Measurements from ENCODE around the gene SLC35F2.
A peak's percentile ranks its signal among the peaks of the same experiment; 100 is the strongest.

Gene SLC35F2

DNA sequence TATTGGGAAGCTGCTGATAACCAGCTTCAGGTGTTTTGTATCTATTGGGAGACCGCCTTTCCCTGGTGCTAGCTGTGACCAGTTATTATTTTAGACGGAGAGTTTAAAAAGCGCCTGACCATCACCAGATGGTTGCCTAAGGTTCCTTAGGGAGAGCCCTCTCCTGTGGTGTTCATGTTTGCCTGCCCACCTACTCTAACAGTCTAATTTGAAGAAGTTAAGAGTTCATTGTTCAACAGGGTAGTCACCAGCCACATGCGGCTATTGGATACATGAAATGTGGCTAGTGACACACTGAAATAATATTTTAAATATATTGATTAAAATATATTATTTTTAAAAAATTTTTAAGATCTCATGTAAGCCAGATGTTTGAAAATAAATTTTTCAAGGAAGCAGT is 75.5 kb downstream of the SLC35F2 start:
- no peak for DNase-seq (ENCODE audit: low spot score)
- Histone ChIP-seq H3K4ac (ENCODE audit: low read length) (no peak overlapping the region), H3K27me3 (ENCODE audit: control insufficient read depth in 3 of 3, insufficient read depth in 3 of 3, low read depth in 1 of 3, low read length in 3 of 3) (no peaks in the 10 kb centered on the region), H4K8ac (ENCODE audit: low read depth, low read length) (no peak overlapping the region), H3K23ac (ENCODE audit: low read depth, low read length, poor library complexity) (no peak overlapping the region), H3K4me1 (ENCODE audit: control insufficient read depth in 2 of 2, insufficient read depth in 1 of 2, low read depth in 1 of 2, low read length in 2 of 2) (peaks cover 0 to 3% of the 10 kb centered on the region in 2 donors), H3K18ac (ENCODE audit: low read length) (no peak overlapping the region), H3K36me3 (replicated peaks in 1 of 2; ENCODE audit: control insufficient read depth in 2 of 2, insufficient read depth in 2 of 2, low read length in 2 of 2) (no peaks in the 10 kb centered on the region), H2BK15ac (ENCODE audit: low read length) (no peak overlapping the region), H2BK120ac (ENCODE audit: low read depth, low read length) (no peak overlapping the region), H2AFZ (ENCODE audit: low read length) (no peak overlapping the region), H3K4me2 (ENCODE audit: insufficient read depth, low read length, poor library complexity, severe bottlenecking) (no peak overlapping the region), H3K4me3 (ENCODE audit: low read length in 2 of 2) (no peak overlapping the region), H3K14ac (ENCODE audit: low read length) (no peak overlapping the region), H3K27ac (replicated peaks; ENCODE audit: low read length) (no peak overlapping the region), H3K79me1 (ENCODE audit: low read depth, low read length) (no peaks in the 10 kb centered on the region), H4K91ac (ENCODE audit: low read depth, low read length, poor library complexity) (no peak overlapping the region), H3K9me3 (replicated peaks in 1 of 2; ENCODE audit: control insufficient read depth in 2 of 2, insufficient read depth in 1 of 2, low read depth in 1 of 2, low read length in 2 of 2) (no peaks in the 10 kb centered on the region), H2BK12ac (ENCODE audit: low read length) (no peak overlapping the region), H2BK5ac (ENCODE audit: low read length) (no peak overlapping the region), H2AK5ac (ENCODE audit: low read depth, low read length) (no peak overlapping the region), H3K9ac (ENCODE audit: low read depth, low read length, poor library complexity) (no peak overlapping the region)
- no CpG with 5 or more reads among the region's 4 CpGs for WGBS, 2 donors (ENCODE audit: extremely low coverage in 2 of 2, insufficient read length in 2 of 2, insufficient replicate concordance in 1 of 2)

GRCh38 chr11:107780775-107781174 is 77.8 kb downstream of the SLC35F2 start:
- Histone ChIP-seq H3K9ac (ENCODE audit: low read depth, low read length, poor library complexity) (no peak overlapping the region), H3K14ac (ENCODE audit: low read length) (no peak overlapping the region), H3K4ac (ENCODE audit: low read length) (no peak overlapping the region), H2AK5ac (ENCODE audit: low read depth, low read length) (no peak overlapping the region), H2BK120ac (ENCODE audit: low read depth, low read length) (no peak overlapping the region), H4K91ac (ENCODE audit: low read depth, low read length, poor library complexity) (no peak overlapping the region), H4K8ac (ENCODE audit: low read depth, low read length) (no peak overlapping the region), H3K4me1 (ENCODE audit: control insufficient read depth in 2 of 2, insufficient read depth in 1 of 2, low read depth in 1 of 2, low read length in 2 of 2) (peaks cover 0 to 3% of the 10 kb centered on the region in 2 donors), H3K79me1 (ENCODE audit: low read depth, low read length) (no peaks in the 10 kb centered on the region), H2BK12ac (ENCODE audit: low read length) (no peak overlapping the region), H2BK15ac (ENCODE audit: low read length) (no peak overlapping the region), H2BK5ac (ENCODE audit: low read length) (no peak overlapping the region), H3K36me3 (replicated peaks in 1 of 2; ENCODE audit: control insufficient read depth in 2 of 2, insufficient read depth in 2 of 2, low read length in 2 of 2) (no peaks in the 10 kb centered on the region), H3K4me3 (ENCODE audit: low read length in 2 of 2) (no peak overlapping the region), H3K23ac (ENCODE audit: low read depth, low read length, poor library complexity) (no peak overlapping the region), H3K9me3 (replicated peaks in 1 of 2; ENCODE audit: control insufficient read depth in 2 of 2, insufficient read depth in 1 of 2, low read depth in 1 of 2, low read length in 2 of 2) (no peaks in the 10 kb centered on the region), H3K27me3 (ENCODE audit: control insufficient read depth in 3 of 3, insufficient read depth in 3 of 3, low read depth in 1 of 3, low read length in 3 of 3) (no peaks in the 10 kb centered on the region), H3K4me2 (ENCODE audit: insufficient read depth, low read length, poor library complexity, severe bottlenecking) (no peak overlapping the region), H3K18ac (ENCODE audit: low read length) (no peak overlapping the region), H3K27ac (replicated peaks; ENCODE audit: low read length) (no peak overlapping the region), H2AFZ (ENCODE audit: low read length) (no peak overlapping the region)
- DNase-seq (ENCODE audit: low spot score): no peak
- WGBS, 2 donors (ENCODE audit: extremely low coverage in 2 of 2, insufficient read length in 2 of 2, insufficient replicate concordance in 1 of 2): no CpG with 5 or more reads among the region's 3 CpGs

DNA sequence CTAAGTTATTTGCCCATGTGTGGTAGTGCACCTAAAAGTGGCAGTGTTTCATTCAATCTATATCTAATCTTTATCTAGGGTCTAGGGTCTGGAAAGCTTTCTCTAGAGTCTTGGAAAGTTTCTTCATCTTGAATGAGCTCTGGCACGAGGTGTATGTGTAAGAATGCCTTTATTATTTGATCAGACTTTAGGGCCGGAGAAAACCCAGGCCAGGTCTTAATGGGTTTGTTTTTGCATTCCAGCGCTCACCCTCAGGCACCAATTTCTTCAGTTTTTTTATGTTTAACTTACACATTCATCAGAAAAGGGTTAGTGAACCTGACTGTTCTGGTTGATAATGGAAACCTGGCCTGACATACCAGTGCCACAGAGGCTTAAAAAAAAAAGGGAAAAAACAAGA is 78.5 kb downstream of the SLC35F2 start:
- no peak overlapping the region for H4K8ac ChIP-seq (ENCODE audit: low read depth, low read length)
- H3K9me3 ChIP-seq (replicated peaks in 1 of 2; ENCODE audit: control insufficient read depth in 2 of 2, insufficient read depth in 1 of 2, low read depth in 1 of 2, low read length in 2 of 2): no peaks in the 10 kb centered on the region
- no peak overlapping the region for H3K23ac ChIP-seq (ENCODE audit: low read depth, low read length, poor library complexity)
- H2AK5ac ChIP-seq (ENCODE audit: low read depth, low read length): no peak overlapping the region
- no peak overlapping the region for H2BK15ac ChIP-seq (ENCODE audit: low read length)
- no peak overlapping the region for H3K4me2 ChIP-seq (ENCODE audit: insufficient read depth, low read length, poor library complexity, severe bottlenecking)
- DNase-seq (ENCODE audit: low spot score): no peak
- no peak overlapping the region for H2BK120ac ChIP-seq (ENCODE audit: low read depth, low read length)
- H2BK12ac ChIP-seq (ENCODE audit: low read length): no peak overlapping the region
- no peak overlapping the region for H4K91ac ChIP-seq (ENCODE audit: low read depth, low read length, poor library complexity)
- no CpG with 5 or more reads among the region's 3 CpGs for WGBS, 2 donors (ENCODE audit: extremely low coverage in 2 of 2, insufficient read length in 2 of 2, insufficient replicate concordance in 1 of 2)
- H3K4me1 ChIP-seq (ENCODE audit: control insufficient read depth in 2 of 2, insufficient read depth in 1 of 2, low read depth in 1 of 2, low read length in 2 of 2): peaks cover 0 to 3% of the 10 kb centered on the region in 2 donors
- H3K27ac ChIP-seq (replicated peaks; ENCODE audit: low read length): no peak overlapping the region
- no peak overlapping the region for H2BK5ac ChIP-seq (ENCODE audit: low read length)
- no peak overlapping the region for H3K4ac ChIP-seq (ENCODE audit: low read length)
- no peak overlapping the region for H3K18ac ChIP-seq (ENCODE audit: low read length)
- no peak overlapping the region for H3K9ac ChIP-seq (ENCODE audit: low read depth, low read length, poor library complexity)
- no peaks in the 10 kb centered on the region for H3K36me3 ChIP-seq (replicated peaks in 1 of 2; ENCODE audit: control insufficient read depth in 2 of 2, insufficient read depth in 2 of 2, low read length in 2 of 2)
- H3K14ac ChIP-seq (ENCODE audit: low read length): no peak overlapping the region
- H3K27me3 ChIP-seq (ENCODE audit: control insufficient read depth in 3 of 3, insufficient read depth in 3 of 3, low read depth in 1 of 3, low read length in 3 of 3): no peaks in the 10 kb centered on the region
- no peaks in the 10 kb centered on the region for H3K79me1 ChIP-seq (ENCODE audit: low read depth, low read length)
- H3K4me3 ChIP-seq (ENCODE audit: low read length in 2 of 2): no peak overlapping the region
- H2AFZ ChIP-seq (ENCODE audit: low read length): peak overlapping the region; percentile 70

DNA sequence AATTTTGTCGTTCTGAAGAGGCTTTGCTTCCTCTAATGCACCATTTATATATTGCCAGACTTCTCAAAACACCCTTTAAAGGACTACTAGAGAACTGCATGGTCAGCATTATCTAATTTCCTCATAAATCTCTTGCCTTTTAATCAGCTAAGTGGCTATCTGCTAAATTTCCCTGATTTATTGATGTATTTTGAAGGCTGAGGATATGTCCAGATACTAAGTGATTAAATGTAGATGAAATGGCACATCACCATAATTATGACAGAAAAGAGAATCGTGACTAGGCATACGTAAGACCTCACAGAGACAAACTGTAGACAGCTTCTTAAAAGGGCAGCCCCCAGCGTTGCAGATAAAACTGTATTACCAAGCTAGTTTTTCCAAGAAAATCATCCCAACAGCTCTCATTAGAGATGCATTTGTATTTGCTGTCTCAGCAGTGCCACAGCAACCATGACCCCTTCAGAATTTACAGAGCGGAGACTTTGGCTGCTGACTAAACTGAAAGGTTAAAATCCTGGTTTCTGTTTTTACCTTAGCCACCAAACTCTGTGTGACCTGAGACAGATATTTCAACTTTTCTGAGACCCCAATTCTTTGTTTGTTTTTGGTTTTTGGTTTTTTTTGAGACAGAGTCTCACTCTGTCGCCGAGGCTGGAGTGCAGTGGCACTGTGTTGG is 79.6 kb downstream of the SLC35F2 start:
- Histone ChIP-seq H3K18ac (ENCODE audit: low read length) (no peak overlapping the region), H2BK5ac (ENCODE audit: low read length) (no peak overlapping the region), H3K9ac (ENCODE audit: low read depth, low read length, poor library complexity) (no peak overlapping the region), H3K9me3 (replicated peaks in 1 of 2; ENCODE audit: control insufficient read depth in 2 of 2, insufficient read depth in 1 of 2, low read depth in 1 of 2, low read length in 2 of 2) (no peaks in the 10 kb centered on the region), H4K91ac (ENCODE audit: low read depth, low read length, poor library complexity) (no peak overlapping the region), H3K27me3 (ENCODE audit: control insufficient read depth in 3 of 3, insufficient read depth in 3 of 3, low read depth in 1 of 3, low read length in 3 of 3) (no peaks in the 10 kb centered on the region), H2BK12ac (ENCODE audit: low read length) (no peak overlapping the region), H4K8ac (ENCODE audit: low read depth, low read length) (no peak overlapping the region), H3K36me3 (replicated peaks in 1 of 2; ENCODE audit: control insufficient read depth in 2 of 2, insufficient read depth in 2 of 2, low read length in 2 of 2) (no peaks in the 10 kb centered on the region), H3K4me1 (ENCODE audit: control insufficient read depth in 2 of 2, insufficient read depth in 1 of 2, low read depth in 1 of 2, low read length in 2 of 2) (peaks cover 0 to 3% of the 10 kb centered on the region in 2 donors), H2BK120ac (ENCODE audit: low read depth, low read length) (no peak overlapping the region), H3K23ac (ENCODE audit: low read depth, low read length, poor library complexity) (no peak overlapping the region), H3K79me1 (ENCODE audit: low read depth, low read length) (no peaks in the 10 kb centered on the region), H3K27ac (replicated peaks; ENCODE audit: low read length) (no peak overlapping the region), H3K14ac (ENCODE audit: low read length) (no peak overlapping the region), H2AFZ (ENCODE audit: low read length) (peak overlapping the region; percentile 47), H3K4ac (ENCODE audit: low read length) (no peak overlapping the region), H3K4me2 (ENCODE audit: insufficient read depth, low read length, poor library complexity, severe bottlenecking) (no peak overlapping the region), H2AK5ac (ENCODE audit: low read depth, low read length) (no peak overlapping the region), H3K4me3 (ENCODE audit: low read length in 2 of 2) (no peak overlapping the region), H2BK15ac (ENCODE audit: low read length) (no peak overlapping the region)
- no peak for DNase-seq (ENCODE audit: low spot score)
- no CpG with 5 or more reads among the region's 7 CpGs for WGBS, 2 donors (ENCODE audit: extremely low coverage in 2 of 2, insufficient read length in 2 of 2, insufficient replicate concordance in 1 of 2)

Data from neuronal stem cell (in vitro differentiated cells).